Central memory CD8-positive, alpha-beta T cell (primary cell): ENCODE results near the gene ACOT12.
"Not testable (repeated sequence)": the region's sequence is repeated elsewhere in the genome, so short reads cannot be mapped to it uniquely, and the experiment has no call there.

Source experiments
- ATAC-seq: fragments of 150-1000 bp; cut with Tn5 transposase; replicated peaks from 2 replicates; pipeline ENCODE4 v1.10.0; 2022; ENCODE audit warnings: mild to moderate bottlenecking, moderate FRiP score, moderate number of reproducible peaks; ENCODE audit not compliant: poor library complexity, severe bottlenecking; ENCODE audit errors: extremely low read depth
- DNase-seq, 2 donors: peaks; one replicate each; pipeline ENCODE4 v3.0.0; 2021; ENCODE audit warnings: low spot score in 2 of 2
- H3K27ac Mint-ChIP-seq: one replicate; pipeline ENCODE4 v1.8.0; 2022; ENCODE audit warnings: low read depth, mild to moderate bottlenecking, moderate library complexity, mixed read lengths
- H3K27me3 Mint-ChIP-seq: one replicate; pipeline ENCODE4 v1.8.0; 2022; ENCODE audit warnings: mixed read lengths
- H3K36me3 Mint-ChIP-seq: one replicate; pipeline ENCODE4 v1.8.0; 2022; ENCODE audit warnings: mild to moderate bottlenecking, moderate library complexity, mixed read lengths; ENCODE audit not compliant: insufficient read depth
- H3K4me1 Mint-ChIP-seq: one replicate; pipeline ENCODE4 v1.8.0; 2022; ENCODE audit warnings: mixed read lengths
- H3K4me3 Mint-ChIP-seq: one replicate; pipeline ENCODE4 v1.8.0; 2022; ENCODE audit warnings: mild to moderate bottlenecking, moderate library complexity, mixed read lengths
- H3K9me3 Mint-ChIP-seq: one replicate; pipeline ENCODE4 v1.8.0; 2022; ENCODE audit warnings: mixed read lengths

Gene ACOT12

GRCh38 chr5:81418606-81419005, 24.7 kb upstream of the ACOT12 start:
- H3K4me1 Mint-ChIP-seq, result no peaks in the 10 kb centered on the region
- H3K4me3 Mint-ChIP-seq, result no peak overlapping the region
- DNase-seq (no peak), ATAC-seq (no peak)
- no peaks in the 10 kb centered on the region for H3K36me3 Mint-ChIP-seq
- H3K27me3 Mint-ChIP-seq, result no peaks in the 10 kb centered on the region
- no peaks in the 10 kb centered on the region for H3K9me3 Mint-ChIP-seq
- H3K27ac Mint-ChIP-seq, result no peak overlapping the region

DNA sequence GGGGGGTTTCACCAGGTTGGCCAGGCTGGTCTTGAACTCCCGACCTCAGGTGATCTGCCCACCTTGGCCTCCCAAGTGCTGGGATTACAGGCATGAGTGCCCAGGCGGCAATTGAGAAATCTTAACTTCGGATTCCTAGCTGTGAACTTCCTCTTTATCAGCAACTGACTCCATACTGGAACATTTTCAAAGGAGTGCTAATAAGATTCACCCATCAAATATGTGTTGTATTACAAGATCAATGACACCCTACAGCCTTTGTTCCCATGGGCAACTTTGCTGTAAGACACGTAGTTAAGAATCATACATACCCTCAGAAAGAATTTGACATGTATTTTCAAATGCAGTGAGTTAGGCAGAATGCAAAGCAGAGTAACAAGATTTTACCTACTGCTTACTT, 23.1 kb upstream of the ACOT12 start:
- ATAC-seq, result no peak
- no peaks in the 10 kb centered on the region for H3K4me1 Mint-ChIP-seq

GRCh38 chr5:81409896-81410295, 16.0 kb upstream of the ACOT12 start:
- no peak for DNase-seq
- Mint-ChIP-seq H3K4me1 (no peaks in the 10 kb centered on the region), H3K27me3 (no peaks in the 10 kb centered on the region), H3K27ac (no peak overlapping the region), H3K9me3 (no peaks in the 10 kb centered on the region), H3K4me3 (no peak overlapping the region), H3K36me3 (no peaks in the 10 kb centered on the region)
- no peak for ATAC-seq

More for the DNA sequence above, 23.1 kb upstream of the ACOT12 start:
- no peak overlapping the region for H3K4me3 Mint-ChIP-seq
- DNase-seq, result no peak
- no peaks in the 10 kb centered on the region for H3K27me3 Mint-ChIP-seq
- H3K9me3 Mint-ChIP-seq, result no peaks in the 10 kb centered on the region
- H3K36me3 Mint-ChIP-seq, result no peaks in the 10 kb centered on the region
- H3K27ac Mint-ChIP-seq, result no peak overlapping the region

DNA sequence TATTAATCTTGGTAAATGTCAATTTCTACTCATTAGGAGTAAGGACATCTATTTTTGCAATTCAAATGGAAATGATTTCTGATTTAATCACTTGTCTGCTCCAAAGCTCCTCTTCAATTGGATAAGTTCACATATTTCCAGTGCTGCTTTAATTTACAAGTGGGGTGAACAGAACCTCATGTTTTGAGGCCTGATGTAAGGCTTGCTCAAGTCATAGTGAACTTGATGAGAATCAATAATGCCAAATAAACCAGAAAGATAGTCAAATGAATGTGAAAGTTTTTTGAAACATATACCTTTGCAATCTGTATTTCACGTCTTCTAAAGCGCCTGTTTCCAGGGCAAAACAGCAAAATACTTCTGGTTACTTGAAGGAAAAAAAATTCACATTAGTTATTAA, 15.4 kb upstream of the ACOT12 start:
- Mint-ChIP-seq H3K9me3 (no peaks in the 10 kb centered on the region), H3K4me1 (no peaks in the 10 kb centered on the region), H3K36me3 (no peaks in the 10 kb centered on the region), H3K27me3 (no peaks in the 10 kb centered on the region), H3K27ac (no peak overlapping the region), H3K4me3 (no peak overlapping the region)
- DNase-seq, result no peak
- no peak for ATAC-seq

DNA sequence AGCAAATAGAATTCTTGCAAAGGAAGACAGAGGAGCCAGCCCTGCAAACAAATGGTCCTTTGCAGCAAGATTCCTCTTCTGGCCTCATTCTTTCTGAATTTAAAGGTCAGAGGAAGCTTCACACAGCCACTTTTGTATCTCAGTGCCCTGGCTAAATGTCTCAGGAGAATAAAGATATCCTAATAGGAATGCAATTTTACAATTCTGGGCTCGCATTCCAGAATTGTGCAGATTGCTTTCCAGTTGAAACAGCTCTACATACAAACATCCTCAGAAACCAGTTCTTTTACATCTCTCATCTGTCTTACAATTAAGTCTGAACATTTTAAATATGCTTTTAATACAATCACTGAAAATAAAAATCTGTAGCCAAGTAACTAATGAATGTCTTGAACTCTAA, 14.6 kb upstream of the ACOT12 start:
- DNase-seq, result no peak
- H3K4me3 Mint-ChIP-seq, result no peak overlapping the region
- no peaks in the 10 kb centered on the region for H3K36me3 Mint-ChIP-seq

DNA sequence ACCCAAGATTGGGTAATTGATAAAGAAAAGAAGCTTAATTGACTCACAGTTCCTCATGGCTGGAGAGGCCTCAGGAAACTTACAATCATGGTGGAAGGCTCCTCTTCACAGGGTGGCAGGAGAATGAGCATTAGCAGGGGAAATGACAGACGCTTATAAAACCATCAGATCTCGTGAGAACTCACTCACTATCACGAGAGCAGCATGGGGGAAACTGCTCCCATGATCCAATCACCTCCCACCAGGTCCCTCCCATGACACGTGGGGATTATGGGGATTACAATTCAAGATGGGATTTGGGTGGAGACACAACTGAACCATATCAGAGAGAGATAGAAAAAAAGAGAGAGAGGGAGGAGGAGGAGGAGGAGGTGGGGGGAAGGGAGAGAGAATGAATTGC, 13.9 kb upstream of the ACOT12 start:
- ATAC-seq, DNase-seq, H3K27me3 Mint-ChIP-seq, H3K27ac Mint-ChIP-seq, H3K4me3 Mint-ChIP-seq, H3K36me3 Mint-ChIP-seq, H3K4me1 Mint-ChIP-seq, H3K9me3 Mint-ChIP-seq: not testable (repeated sequence)

More for the DNA sequence above, 14.6 kb upstream of the ACOT12 start:
- Mint-ChIP-seq H3K9me3 (no peaks in the 10 kb centered on the region), H3K27ac (no peak overlapping the region), H3K27me3 (no peaks in the 10 kb centered on the region), H3K4me1 (no peaks in the 10 kb centered on the region)
- no peak for ATAC-seq

GRCh38 chr5:81405126-81405891, 11.4 kb upstream of the ACOT12 start:
- peaks cover 12% of the 10 kb centered on the region for H3K27me3 Mint-ChIP-seq
- no peaks in the 10 kb centered on the region for H3K36me3 Mint-ChIP-seq
- no peaks in the 10 kb centered on the region for H3K9me3 Mint-ChIP-seq
- no peak for DNase-seq
- no peaks in the 10 kb centered on the region for H3K4me1 Mint-ChIP-seq
- H3K27ac Mint-ChIP-seq, result no peak overlapping the region
- ATAC-seq, result no peak
- H3K4me3 Mint-ChIP-seq, result no peak overlapping the region

DNA sequence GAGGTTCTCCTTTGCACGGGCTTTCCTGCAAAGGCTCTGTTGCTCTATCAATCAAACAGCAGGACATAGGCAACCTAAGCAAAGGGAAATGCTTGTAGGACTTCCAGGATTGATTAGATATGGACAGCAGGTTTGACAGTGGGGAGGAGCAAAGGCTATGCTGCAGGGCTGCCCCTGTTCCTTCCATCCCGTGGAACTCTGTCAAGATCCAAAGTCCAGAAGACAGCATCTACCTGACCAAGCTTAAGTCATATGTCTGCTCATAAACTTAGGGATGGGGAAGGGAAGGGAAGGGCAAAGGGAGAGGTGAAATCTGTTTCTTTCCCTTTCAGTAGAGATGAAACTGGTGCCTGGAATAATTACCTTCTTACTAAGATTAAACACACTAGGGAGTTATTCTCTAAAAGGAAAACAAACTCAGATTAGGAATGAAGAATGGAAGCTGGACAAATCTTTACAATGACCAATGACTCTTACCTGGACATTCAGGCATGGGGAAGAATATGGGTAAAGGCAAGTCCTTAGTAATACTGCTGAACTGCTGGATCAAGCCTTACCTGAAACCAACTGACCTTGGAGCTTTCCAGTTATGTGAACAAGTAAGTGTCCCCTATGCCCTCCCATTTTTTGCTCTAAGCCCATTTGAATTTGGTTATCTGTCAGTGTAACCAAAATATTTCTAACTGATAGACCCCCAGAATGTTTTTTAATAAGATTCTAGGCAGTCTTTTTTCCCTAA, 8.4 kb upstream of the ACOT12 start:
- ATAC-seq, result no peak
- H3K36me3 Mint-ChIP-seq, result no peaks in the 10 kb centered on the region
- no peak overlapping the region for H3K27ac Mint-ChIP-seq
- H3K4me3 Mint-ChIP-seq, result no peak overlapping the region
- no peak for DNase-seq
- H3K4me1 Mint-ChIP-seq, result no peaks in the 10 kb centered on the region
- peaks cover 39% of the 10 kb centered on the region for H3K27me3 Mint-ChIP-seq
- H3K9me3 Mint-ChIP-seq, result no peaks in the 10 kb centered on the region

DNA sequence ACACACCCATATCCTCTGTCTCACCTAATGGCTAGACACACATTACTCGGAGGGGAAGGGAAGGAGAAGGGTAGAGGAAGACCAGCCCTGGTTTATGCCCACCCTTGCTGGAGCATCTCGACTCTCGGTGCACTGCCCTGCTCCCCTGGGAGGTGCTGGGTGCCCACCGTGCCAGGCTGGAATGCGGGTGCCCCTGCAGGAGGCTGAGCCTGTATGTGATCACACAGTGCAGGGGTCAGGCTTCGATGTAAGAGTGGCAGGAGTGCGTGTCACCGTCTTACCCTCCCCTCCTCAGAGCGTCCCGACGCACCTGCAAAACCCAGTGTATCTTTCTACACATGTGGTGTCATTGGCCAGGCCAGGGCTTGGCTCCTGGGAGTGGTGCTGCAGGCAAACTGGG, 7.3 kb upstream of the ACOT12 start:
- Mint-ChIP-seq H3K4me3 (no peak overlapping the region), H3K9me3 (no peaks in the 10 kb centered on the region), H3K27ac (no peak overlapping the region), H3K36me3 (no peaks in the 10 kb centered on the region), H3K4me1 (no peaks in the 10 kb centered on the region), H3K27me3 (peaks cover 45% of the 10 kb centered on the region)
- no peak for DNase-seq
- ATAC-seq, result no peak

DNA sequence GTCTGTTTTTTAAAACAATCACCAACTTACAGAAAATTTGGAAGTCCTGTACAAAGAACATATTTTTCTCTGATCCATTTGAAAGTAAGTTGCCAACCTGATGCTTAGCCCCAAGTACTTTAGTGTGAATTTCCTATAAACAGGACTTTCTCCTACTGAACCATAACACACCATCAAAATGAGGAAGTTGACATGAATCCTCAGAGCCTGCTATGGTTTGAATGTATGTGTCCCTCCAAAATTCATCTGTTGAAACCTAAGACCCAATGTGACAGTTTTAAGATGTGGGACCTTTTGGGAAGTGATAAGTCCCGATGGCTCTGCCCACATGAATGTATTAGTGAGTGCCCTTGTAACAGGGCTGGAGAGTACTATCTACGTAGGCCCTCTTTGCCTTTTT, 6.4 kb upstream of the ACOT12 start:
- H3K4me1 Mint-ChIP-seq, result no peaks in the 10 kb centered on the region
- H3K4me3 Mint-ChIP-seq, result no peak overlapping the region
- DNase-seq, result no peak
- peaks cover 54% of the 10 kb centered on the region for H3K27me3 Mint-ChIP-seq
- ATAC-seq, result no peak
- H3K36me3 Mint-ChIP-seq, result no peaks in the 10 kb centered on the region
- H3K9me3 Mint-ChIP-seq, result no peaks in the 10 kb centered on the region
- no peak overlapping the region for H3K27ac Mint-ChIP-seq

DNA sequence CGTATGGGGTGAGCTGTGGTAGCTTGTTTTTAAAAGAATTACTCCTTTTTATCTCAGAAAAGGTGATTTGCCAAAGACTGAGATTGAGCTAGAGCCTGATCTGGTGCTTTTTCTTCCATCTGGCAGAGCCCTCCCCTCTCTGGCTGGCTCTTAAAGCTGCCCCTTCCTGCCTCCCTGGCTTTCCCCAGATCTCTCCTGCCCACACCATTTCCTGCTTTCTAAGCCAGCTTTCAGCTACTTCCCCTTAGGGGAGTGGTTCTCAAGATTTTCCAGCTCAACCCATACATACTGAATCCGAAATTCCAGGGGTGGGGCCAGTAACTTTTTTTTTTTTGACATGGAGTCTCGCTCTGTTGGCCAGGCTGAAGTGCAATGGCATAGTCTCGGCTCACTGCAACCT, 4.8 kb upstream of the ACOT12 start:
- Mint-ChIP-seq H3K36me3 (no peaks in the 10 kb centered on the region), H3K4me1 (no peaks in the 10 kb centered on the region), H3K27ac (no peak overlapping the region), H3K27me3 (peaks cover 68% of the 10 kb centered on the region), H3K4me3 (no peak overlapping the region), H3K9me3 (no peaks in the 10 kb centered on the region)
- ATAC-seq (no peak), DNase-seq (no peak)

DNA sequence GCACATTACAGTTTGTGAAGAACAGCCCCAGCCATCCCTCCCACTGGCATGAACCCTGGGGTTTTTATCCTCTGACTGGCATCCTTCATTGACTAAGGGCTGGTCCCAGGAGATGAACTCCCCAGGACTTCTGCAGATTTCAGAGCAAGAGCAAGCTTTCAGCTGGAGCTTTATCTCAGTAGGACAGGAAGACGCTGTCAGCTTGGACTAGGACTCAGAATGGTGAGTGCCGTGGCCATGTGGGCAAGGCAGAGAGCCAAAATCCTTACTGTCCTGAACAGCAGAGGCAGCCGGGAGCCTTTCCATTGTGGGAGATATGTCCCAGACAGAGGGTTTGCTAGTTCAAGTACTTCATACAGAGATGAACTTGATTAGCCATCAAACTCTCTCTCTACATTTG, 3.2 kb upstream of the ACOT12 start:
- no peak for ATAC-seq
- Mint-ChIP-seq H3K4me1 (no peaks in the 10 kb centered on the region), H3K27me3 (peaks cover 84% of the 10 kb centered on the region), H3K9me3 (no peaks in the 10 kb centered on the region), H3K36me3 (no peaks in the 10 kb centered on the region), H3K27ac (no peak overlapping the region), H3K4me3 (no peak overlapping the region)
- no peak for DNase-seq

- H3K9me3 Mint-ChIP-seq, result no peaks in the 10 kb centered on the region
Measured at GRCh38 chr5:81395262-81395661, 1.3 kb upstream of the ACOT12 start.

More at GRCh38 chr5:81395262-81395661, 1.3 kb upstream of the ACOT12 start:
- ATAC-seq, result no peak
- H3K4me1 Mint-ChIP-seq, result no peaks in the 10 kb centered on the region
- no peak overlapping the region for H3K4me3 Mint-ChIP-seq
- DNase-seq, result no peak
- no peaks in the 10 kb centered on the region for H3K36me3 Mint-ChIP-seq
- no peak overlapping the region for H3K27ac Mint-ChIP-seq
- H3K27me3 Mint-ChIP-seq, result peaks cover 90% of the 10 kb centered on the region
